H1 (cell line): ENCODE measurements around the gene SAT1. TPM values are rescaled to one million over a fixed set of nuclear protein-coding genes. Genes with fewer than 3 reads are reported as not detected.

Source experiments
- CTCF ChIA-PET: fragments of 300-600 bp; sonication (Branson Sonifier 250); formaldehyde crosslinking; loops from one replicate; lab custom pipeline; 2021; ENCODE audit not compliant: partially characterized antibody; lab: Charles Lee
- POLR2A ChIA-PET: fragments of 300-600 bp; sonication (Branson Sonifier 250); formaldehyde crosslinking; loops from one replicate; lab custom pipeline; 2021; ENCODE audit warnings: inconsistent platforms; ENCODE audit not compliant: partially characterized antibody; lab: Charles Lee
- DNase-seq, 2 experiments: peaks; one replicate each; pipeline versions ENCODE4 v3.0.0 to v3.0.0-alpha.2; 2010 to 2022; ENCODE audit warnings: low spot score in 2 of 2, low read depth in 1 of 2, mixed read lengths in 1 of 2
- FAIRE-seq: peaks from 2 replicates; lab custom pipeline; 2011; peaks lifted over from hg19 to GRCh38; lab: Jason Lieb, UNC
- H2AFZ ChIP-seq: 2 replicates; pipeline ENCODE4 v1.8.1; 2012; ENCODE audit warnings: low read length, inconsistent platforms
- H2AK5ac ChIP-seq: 2 replicates; pipeline ENCODE4 v1.6.1; 2013; ENCODE audit warnings: low read depth, low read length
- H2BK120ac ChIP-seq: replicated peaks from 2 replicates; pipeline ENCODE3; 2013; ENCODE audit warnings: low read depth, low read length, inconsistent platforms
- H2BK12ac ChIP-seq: 2 replicates; pipeline ENCODE4 v1.6.1; 2013; ENCODE audit warnings: low read depth, low read length
- H2BK15ac ChIP-seq: 2 replicates; pipeline ENCODE4 v1.6.1; 2013; ENCODE audit warnings: low read length
- H2BK20ac ChIP-seq: 2 replicates; pipeline ENCODE4 v1.6.1; 2013; ENCODE audit warnings: low read length
- H2BK5ac ChIP-seq: 2 replicates; pipeline ENCODE4 v1.6.1; 2013; ENCODE audit warnings: low read depth, low read length
- H3K14ac ChIP-seq: 2 replicates; pipeline ENCODE4 v1.6.1; 2013; ENCODE audit warnings: inconsistent platforms; ENCODE audit not compliant: insufficient read length
- H3K18ac ChIP-seq: 2 replicates; pipeline ENCODE4 v1.6.1; 2013; ENCODE audit warnings: low read length; ENCODE audit errors: extremely low read depth
- H3K23ac ChIP-seq: 2 replicates; pipeline ENCODE4 v1.6.1; 2013; ENCODE audit warnings: inconsistent platforms; ENCODE audit not compliant: insufficient read length
- H3K23me2 ChIP-seq: 2 replicates; pipeline ENCODE4 v1.6.1; 2013; ENCODE audit warnings: low read depth, low read length
- H3K27ac ChIP-seq: 2 replicates; pipeline ENCODE4 v1.6.1; 2011; ENCODE audit warnings: low read depth, low read length, inconsistent platforms
- H3K27me3 ChIP-seq, 4 experiments: replicated peaks in 1 of 4; 1 replicate in 1 of 4; 2 replicates in 3 of 4; pipeline versions ENCODE4 v1.6.1 to v1.8.1; 2011 to 2013; ENCODE audit warnings: low read length in 3 of 4, mild to moderate bottlenecking in 3 of 4, inconsistent platforms in 2 of 4, mixed read lengths in 2 of 4, moderate library complexity in 1 of 4; ENCODE audit not compliant: control insufficient read depth in 3 of 4, insufficient read depth in 3 of 4; ENCODE audit errors: extremely low read depth in 1 of 4
- H3K36me3 ChIP-seq, 4 experiments: 2 replicates each; pipeline versions ENCODE4 v1.6.1 to v1.8.1; 2011 to 2013; ENCODE audit warnings: mild to moderate bottlenecking in 4 of 4, low read length in 3 of 4, moderate library complexity in 2 of 4, control low read depth in 1 of 4, inconsistent platforms in 1 of 4; ENCODE audit not compliant: insufficient read depth in 4 of 4, control insufficient read depth in 2 of 4
- H3K4ac ChIP-seq: replicated peaks from 2 replicates; pipeline ENCODE3; 2013; ENCODE audit warnings: low read length, low read depth, mixed read lengths, inconsistent platforms; ENCODE audit not compliant: insufficient read length
- H3K4me1 ChIP-seq, 4 experiments: replicated peaks in 1 of 4; 1 replicate in 1 of 4; 2 replicates in 3 of 4; pipeline versions ENCODE4 v1.6.1 to v1.8.1; 2011 to 2013; ENCODE audit warnings: low read length in 3 of 4, inconsistent platforms in 2 of 4, mixed read lengths in 1 of 4; ENCODE audit not compliant: insufficient read depth in 4 of 4, control insufficient read depth in 3 of 4
- H3K4me2 ChIP-seq, 2 experiments: 2 replicates each; pipeline versions ENCODE4 v1.6.1 to v1.8.1; 2011 to 2013; ENCODE audit warnings: low read depth in 2 of 2, low read length in 2 of 2, control low read depth in 1 of 2, inconsistent platforms in 1 of 2, mild to moderate bottlenecking in 1 of 2; ENCODE audit not compliant: insufficient read depth in 1 of 2
- H3K4me3 ChIP-seq, 4 experiments: fragments of 200-600, 300-600 bp in 1 of 4; sonication (generic), shearing (Covaris generic), sonication (Bioruptor Twin) in 1 of 4; 2 replicates each; pipeline versions ENCODE4 v1.5.1 to v1.8.1; 2011 to 2016; ENCODE audit warnings: low read length in 4 of 4, low read depth in 3 of 4, control low read depth in 2 of 4, inconsistent platforms in 2 of 4, mild to moderate bottlenecking in 2 of 4, mixed read lengths in 1 of 4, moderate library complexity in 1 of 4; ENCODE audit not compliant: insufficient read depth in 2 of 4; ENCODE audit errors: extremely low read depth in 1 of 4
- H3K56ac ChIP-seq: replicated peaks from 2 replicates; pipeline ENCODE3; 2013; ENCODE audit warnings: low read depth, mild to moderate bottlenecking, mixed read lengths, low read length, inconsistent platforms; ENCODE audit not compliant: insufficient read length
- H3K79me1 ChIP-seq: 2 replicates; pipeline ENCODE4 v1.6.1; 2013; ENCODE audit warnings: low read depth, low read length, control low read depth
- H3K79me2 ChIP-seq, 2 experiments: 2 replicates each; pipeline versions ENCODE4 v1.6.1 to v1.8.1; 2012 to 2013; ENCODE audit warnings: low read length in 2 of 2, mild to moderate bottlenecking in 2 of 2, inconsistent platforms in 1 of 2; ENCODE audit not compliant: insufficient read depth in 2 of 2, control insufficient read depth in 1 of 2
- H3K9ac ChIP-seq, 4 experiments: replicated peaks in 1 of 4; 1 replicate in 1 of 4; 2 replicates in 3 of 4; pipeline versions ENCODE4 v1.6.1 to v1.8.1; 2011 to 2013; ENCODE audit warnings: low read depth in 3 of 4, low read length in 3 of 4, control low read depth in 2 of 4, mild to moderate bottlenecking in 2 of 4, moderate library complexity in 2 of 4, inconsistent platforms in 1 of 4; ENCODE audit errors: extremely low read depth in 1 of 4
- H3K9me3 ChIP-seq, 2 experiments: 2 replicates each; pipeline versions ENCODE4 v1.6.1 to v1.8.1; 2012 to 2013; ENCODE audit warnings: mild to moderate bottlenecking in 2 of 2, moderate library complexity in 2 of 2, control low read depth in 1 of 2, inconsistent platforms in 1 of 2, low read depth in 1 of 2, low read length in 1 of 2, mixed read lengths in 1 of 2; ENCODE audit not compliant: insufficient read depth in 2 of 2
- H4K20me1 ChIP-seq, 2 experiments: replicated peaks in 1 of 2; 2 replicates each; pipeline versions ENCODE3 to v1.8.1; 2011 to 2013; ENCODE audit warnings: inconsistent platforms in 2 of 2, low read length in 2 of 2, mild to moderate bottlenecking in 1 of 2; ENCODE audit not compliant: insufficient read depth in 2 of 2, control insufficient read depth in 1 of 2
- H4K5ac ChIP-seq: 2 replicates; pipeline ENCODE4 v1.6.1; 2013; ENCODE audit warnings: low read length, low read depth, mixed read lengths, inconsistent platforms; ENCODE audit not compliant: insufficient read length
- H4K8ac ChIP-seq: 2 replicates; pipeline ENCODE4 v1.8.0; 2013; ENCODE audit warnings: mild to moderate bottlenecking, moderate library complexity, low read length, inconsistent platforms; ENCODE audit not compliant: insufficient read depth; ENCODE audit errors: extremely low read depth
- H4K91ac ChIP-seq: replicated peaks from 2 replicates; pipeline ENCODE3; 2013; ENCODE audit warnings: low read length, mixed read lengths, inconsistent platforms; ENCODE audit not compliant: insufficient read length
- FOSL1 ChIP-seq: IDR thresholded peaks from 2 replicates; pipeline ENCODE4 v1.6.1; 2011; ENCODE audit warnings: mild to moderate bottlenecking, low read depth, low read length, moderate library complexity; ENCODE audit not compliant: insufficient read depth
- SP2 ChIP-seq: IDR thresholded peaks from 2 replicates; pipeline ENCODE4 v1.6.1; 2012; ENCODE audit warnings: mild to moderate bottlenecking, low read length, inconsistent platforms
- TAF1 ChIP-seq: IDR thresholded peaks from 2 replicates; pipeline ENCODE4 v1.6.1; 2011; ENCODE audit warnings: mild to moderate bottlenecking, low read depth, low read length
- TBP ChIP-seq: IDR thresholded peaks from 2 replicates; pipeline ENCODE4 v1.6.1; 2011; ENCODE audit warnings: low read depth, low read length, improper control_type of control experiment
- WGBS, 2 experiments: shearing (Covaris generic) in 1 of 2; methylation state at CpG; one replicate each; pipeline versions ENCODE4 v1.1.6 to v1.1.7; 2013 to 2015; ENCODE audit warnings: low lambda C conversion rate in 2 of 2, mixed read lengths in 2 of 2, inconsistent platforms in 1 of 2, low coverage in 1 of 2, missing lambda C conversion rate in 1 of 2; ENCODE audit not compliant: insufficient replicate concordance in 2 of 2, insufficient coverage in 1 of 2, insufficient read length in 1 of 2; ENCODE audit errors: extremely low coverage in 1 of 2, missing lambda C conversion rate in 1 of 2; 5-methylcytosine and 5-hydroxymethylcytosine counted together
- polyA plus RNA-seq, 7 experiments: library from polyadenylated mRNA; depleted of rRNA in 3 of 7; stranded (reverse) in 5 of 7; unstranded in 2 of 7; fragments of >200 nt in 5 of 7; fragments of 200-250 nt in 2 of 7; gene quantifications; 1 replicate in 5 of 7; 2 replicates in 1 of 7; 4 replicates in 1 of 7; pipeline versions ENCODE4 v1.2.1 to v1.2.3, GENCODE V29; 2011 to 2013; ENCODE audit warnings: missing spikeins in 2 of 7, mixed read lengths in 2 of 7
- total RNA-seq: library from RNA; stranded (reverse); fragmentation: NEBNext Ultra II Directional; extraction: Animal tissue kit (Norgen Biotek cat#: 25700); gene quantifications from 2 replicates; pipeline ENCODE4 v1.2.1, GENCODE V29; 2021

SAT1 gene
- total and polyA plus RNA-seq, 2 of the 8 experiments (the other 6 are each of a cell fraction or from before 2014, with no cell fraction given): 29.2 to 36.8 TPM

DNA sequence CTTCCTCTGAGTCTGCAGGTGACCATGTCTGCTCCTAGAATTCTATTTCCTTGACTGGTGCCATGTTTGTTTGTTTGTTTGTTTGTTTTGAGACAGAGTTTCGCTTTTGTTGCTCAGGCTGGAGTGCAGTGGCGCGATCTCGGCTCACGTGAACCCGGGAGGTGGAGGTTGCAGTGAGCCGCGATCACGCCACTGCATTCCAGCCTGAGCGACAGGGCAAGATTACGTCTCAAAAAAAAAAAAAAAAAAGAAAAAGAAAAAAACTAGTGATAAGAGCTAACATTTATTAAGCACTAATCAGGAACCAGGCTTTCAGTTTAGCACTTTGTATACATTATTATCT lies 7.2 kb downstream of the SAT1 start:
- Histone ChIP-seq H3K79me1 (no peaks in the 10 kb centered on the region), H3K4me2 (no peak overlapping the region), H3K4me1 (peaks cover 0 to 5% (median 0%) of the 10 kb centered on the region in 4 experiments; a peak in 2 of 7 replicates), H2AK5ac (no peak overlapping the region), H3K18ac (no peak overlapping the region), H3K14ac (no peak overlapping the region), H2AFZ (no peak overlapping the region), H4K5ac (no peak overlapping the region), H3K9ac (no peak overlapping the region), H2BK5ac (no peak overlapping the region), H4K20me1 (no peaks in the 10 kb centered on the region), H3K27ac (no peak overlapping the region), H3K79me2 (no peaks in the 10 kb centered on the region), H2BK20ac (no peak overlapping the region), H2BK12ac (no peak overlapping the region), H3K23me2 (no peaks in the 10 kb centered on the region), H3K56ac (no peak overlapping the region), H2BK120ac (no peak overlapping the region), H4K91ac (no peak overlapping the region), H3K27me3 (no peaks in the 10 kb centered on the region), H3K4me3 (no peak overlapping the region), H3K4ac (no peak overlapping the region), H3K36me3 (peaks cover 0 to 8% (median 0%) of the 10 kb centered on the region in 4 experiments; a peak in 1 of 8 replicates), H3K23ac (no peak overlapping the region), H4K8ac (no peak overlapping the region), H3K9me3 (no peaks in the 10 kb centered on the region), H2BK15ac (no peak overlapping the region)
- POLR2A ChIA-PET: no interaction called here
- WGBS, 2 experiments: 85% methylated on average over 6 of the region's 11 CpGs; no CpG with 5 or more reads in 1 of the 2 experiments
- TF ChIP-seq FOSL1 (no peak), SP2 (no peak), TBP (no peak), TAF1 (no peak)
- CTCF ChIA-PET: no interaction called here
- DNase-seq (no peak), FAIRE-seq (no peak)
